SKM-1 (cell line): ENCODE results near the gene RTCA.
"Not testable (repeated sequence)": the region's sequence is repeated elsewhere in the genome, so short reads cannot be mapped to it uniquely, and the experiment has no call there.

Experiments used
- DNase-seq: peaks from one replicate; lab custom pipeline; 2025; ENCODE audit not compliant: unreplicated experiment; lab: John Stamatoyannopoulos, UW

RTCA gene

DNA sequence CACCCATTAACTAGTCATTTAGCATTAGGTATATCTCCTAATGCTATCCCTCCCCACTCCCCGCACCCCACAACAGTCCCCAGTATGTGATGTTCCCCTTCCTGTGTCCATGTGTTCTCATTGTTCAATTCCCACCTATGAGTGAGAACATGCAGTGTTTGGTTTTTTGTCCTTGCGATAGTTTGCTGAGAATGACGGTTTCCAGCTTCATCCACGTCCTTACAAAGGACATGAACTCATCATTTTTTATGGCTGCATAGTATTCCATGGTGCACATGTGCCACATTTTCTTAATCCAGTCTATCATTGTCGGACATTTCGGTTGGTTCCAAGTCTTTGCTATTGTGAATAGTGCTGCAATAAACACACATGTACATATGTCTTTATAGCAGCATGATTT lies 7.6 kb upstream of the RTCA start:
- DNase-seq: not testable (repeated sequence)

DNA sequence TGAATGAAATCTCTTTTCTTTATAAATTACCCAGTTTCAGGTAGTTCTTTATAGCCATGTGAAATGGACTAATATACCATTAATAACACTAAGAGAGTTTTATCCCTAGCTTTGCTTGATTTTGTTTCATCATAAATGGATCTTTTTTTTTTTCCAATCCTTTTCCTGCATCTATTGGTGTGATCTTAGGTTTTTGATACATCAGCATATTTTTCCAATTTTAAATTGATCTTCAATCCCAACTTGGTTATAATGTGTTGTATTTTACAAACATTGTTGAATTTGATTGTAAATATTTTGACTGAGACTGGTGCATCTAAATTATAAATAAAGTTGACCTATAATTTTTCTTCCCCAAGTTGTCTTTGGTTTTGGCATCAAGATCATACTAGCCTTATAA lies 4.3 kb upstream of the RTCA start:
- DNase-seq: no peak

DNA sequence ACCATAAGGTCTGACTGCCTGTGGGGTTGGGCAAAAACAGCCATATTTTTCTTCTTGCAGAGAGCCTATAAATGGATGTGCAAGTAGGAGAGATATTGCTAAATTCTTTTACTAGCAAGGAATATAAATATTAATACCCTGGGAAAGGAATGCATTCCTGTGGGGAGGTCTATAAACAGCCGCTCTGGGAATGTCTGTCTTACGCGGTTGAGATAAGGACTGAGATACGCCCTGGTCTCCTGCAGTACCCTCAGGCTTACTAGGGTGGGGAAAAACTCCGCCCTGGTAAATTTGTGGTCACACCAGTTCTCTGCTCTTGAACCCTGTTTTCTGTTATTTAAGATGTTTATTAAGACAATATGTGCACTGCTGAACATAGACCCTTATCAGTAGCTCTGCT lies 1.9 kb upstream of the RTCA start:
- DNase-seq: not testable (repeated sequence)

DNA sequence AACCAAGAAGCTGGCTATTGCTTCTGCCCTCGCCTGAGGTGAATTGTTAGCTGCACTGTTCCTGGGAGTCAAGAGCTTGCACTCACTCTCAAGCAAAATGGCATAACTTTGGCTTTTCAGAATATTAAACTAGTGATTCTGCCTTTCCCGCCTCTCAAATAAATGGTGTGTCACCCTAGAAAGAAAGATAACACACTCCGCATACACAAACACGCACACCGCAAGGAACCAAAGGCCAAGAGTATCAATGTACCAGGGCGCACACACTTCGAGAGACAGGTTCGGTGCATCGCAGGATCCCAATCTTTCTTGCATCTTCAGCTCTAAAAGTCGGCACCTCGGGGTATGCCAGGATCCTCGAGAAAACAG lies 470 bp upstream of the RTCA start:
- no peak for DNase-seq

DNA sequence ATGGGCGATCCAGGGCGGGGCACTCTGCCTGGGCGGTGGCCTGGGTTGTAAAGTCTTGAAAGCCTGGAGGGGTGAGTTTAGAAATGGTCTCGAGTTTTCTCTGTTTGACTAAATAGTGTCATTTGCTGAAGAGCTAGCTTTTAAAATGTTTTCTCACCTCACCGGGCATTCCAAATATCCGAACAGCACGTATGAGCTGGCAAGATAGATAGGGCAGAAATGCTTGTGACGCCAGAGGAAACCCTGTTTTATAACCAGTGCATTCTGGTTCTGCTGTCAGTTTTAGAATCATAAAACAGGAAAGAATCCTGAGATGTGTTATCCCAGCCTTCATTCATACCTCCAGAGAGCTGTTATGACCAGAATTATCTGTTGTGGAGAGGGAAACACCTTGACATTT lies 725 bp downstream of the RTCA start:
- DNase-seq: no peak

DNA sequence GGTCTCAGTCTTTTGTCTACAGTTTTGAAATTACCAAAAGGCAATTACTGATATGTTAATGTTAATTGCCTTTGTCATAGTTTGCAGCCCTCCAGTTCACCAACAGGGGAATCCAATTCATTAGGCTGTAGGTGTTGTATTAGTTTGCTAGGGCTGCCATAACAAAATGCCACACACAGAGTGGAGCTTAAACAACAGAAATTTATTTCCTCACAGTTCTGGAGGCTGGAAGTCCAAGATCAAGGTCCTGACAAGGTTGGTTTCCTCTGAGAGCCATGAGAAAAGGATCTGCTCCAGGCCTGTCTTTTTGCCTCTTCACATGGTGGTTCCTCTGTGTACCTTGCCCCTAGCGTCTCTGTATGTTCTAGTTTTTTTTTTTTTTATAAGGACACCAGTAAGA lies 1.3 kb downstream of the RTCA start:
- no peak for DNase-seq

DNA sequence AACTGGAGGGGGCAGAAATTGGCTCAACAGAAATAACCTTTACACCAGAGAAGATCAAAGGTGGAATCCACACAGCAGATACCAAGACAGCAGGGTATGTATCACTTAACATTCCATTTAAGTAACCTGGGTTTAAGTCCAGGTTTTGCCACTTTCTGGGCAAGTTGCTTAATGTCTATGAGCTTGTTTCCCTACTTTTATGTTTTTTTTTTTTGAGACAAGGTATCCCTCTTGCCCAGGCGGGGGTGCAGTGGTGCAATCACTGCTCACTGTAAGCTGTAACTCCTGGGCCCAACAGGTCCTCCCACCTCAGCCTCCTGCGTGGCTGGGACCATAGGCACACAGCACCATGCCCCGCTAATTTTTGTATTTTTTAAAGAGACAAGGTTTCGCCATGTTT lies 2.2 kb downstream of the RTCA start:
- DNase-seq: no peak

DNA sequence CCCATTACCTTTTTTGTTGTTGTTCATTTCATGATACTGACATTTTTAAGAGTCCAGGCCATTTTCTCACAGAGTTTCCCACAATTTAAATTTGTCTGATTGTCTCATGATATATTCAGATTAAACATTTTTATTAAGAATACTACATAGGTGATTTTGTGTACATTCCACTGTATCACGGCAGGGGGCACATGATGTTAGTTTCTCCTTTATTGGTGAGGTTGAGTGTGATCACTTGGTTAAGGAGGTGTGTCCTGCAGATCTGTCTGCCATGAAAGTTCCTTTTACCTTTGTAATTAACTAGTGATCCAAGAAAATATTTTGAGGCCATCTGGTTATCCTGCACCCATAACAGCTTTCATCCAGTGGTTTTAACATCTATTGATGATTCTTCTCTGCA lies 11.8 kb downstream of the RTCA start:
- DNase-seq: no peak

DNA sequence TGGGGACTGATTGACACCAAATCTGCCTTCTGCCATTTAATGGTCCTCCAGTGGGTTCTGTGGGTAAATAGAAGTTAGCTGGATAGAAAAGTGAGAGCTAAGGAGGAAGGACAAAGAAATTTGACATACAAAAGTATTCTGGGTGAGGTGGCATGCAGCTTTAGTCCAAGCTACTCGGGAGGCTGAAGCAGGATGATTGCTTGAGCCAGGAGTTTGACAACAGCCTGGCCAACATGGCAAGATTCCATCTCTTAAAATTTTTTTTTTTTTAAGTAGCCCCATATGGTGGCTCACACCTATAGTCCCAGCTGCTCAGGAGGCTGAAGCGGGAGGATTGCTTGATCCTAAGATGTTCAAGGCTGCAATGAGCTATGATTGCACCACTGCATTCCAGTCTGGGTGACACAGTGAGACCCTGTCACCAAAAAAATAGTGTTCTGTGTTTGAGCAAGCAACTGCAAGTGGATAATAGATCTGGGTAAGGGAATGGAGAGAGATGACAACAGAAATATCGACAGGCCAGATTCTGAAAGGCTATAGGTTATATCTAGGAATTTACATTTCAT lies 13.4 kb downstream of the RTCA start:
- no peak for DNase-seq

DNA sequence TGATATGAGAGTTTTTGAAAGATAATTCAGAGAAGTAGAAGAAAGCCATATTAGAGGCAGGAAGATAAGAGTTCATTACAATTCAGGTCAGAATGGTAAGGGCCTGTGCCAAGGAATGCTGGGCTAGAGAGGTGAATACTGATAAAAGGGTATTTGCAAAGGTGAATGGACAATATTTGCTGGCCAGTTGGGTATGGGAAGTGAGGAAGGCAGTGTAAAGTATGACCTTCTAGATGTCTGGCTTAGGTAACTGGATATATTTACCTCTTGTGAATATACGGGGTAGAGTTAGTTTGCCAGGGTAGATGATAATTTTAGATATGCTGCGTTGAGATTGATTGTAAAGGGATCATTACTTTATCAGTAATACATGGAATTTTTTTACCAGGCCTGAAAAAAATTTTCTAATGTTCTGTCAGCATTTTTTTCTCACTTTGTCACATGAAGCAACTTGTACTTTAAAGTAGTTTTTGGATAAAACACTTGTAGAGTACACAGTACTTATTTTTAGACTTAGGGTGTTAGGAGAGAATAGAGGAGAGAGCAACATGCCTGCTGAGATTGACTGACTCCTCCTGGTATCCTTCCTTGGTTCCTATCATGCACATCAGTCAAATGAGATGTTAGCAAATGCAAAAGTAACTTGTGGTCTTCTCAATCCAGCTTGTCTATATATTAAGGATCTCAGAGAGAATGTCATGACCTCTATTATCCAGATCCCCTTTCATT lies 14.1 kb downstream of the RTCA start:
- no peak for DNase-seq

DNA sequence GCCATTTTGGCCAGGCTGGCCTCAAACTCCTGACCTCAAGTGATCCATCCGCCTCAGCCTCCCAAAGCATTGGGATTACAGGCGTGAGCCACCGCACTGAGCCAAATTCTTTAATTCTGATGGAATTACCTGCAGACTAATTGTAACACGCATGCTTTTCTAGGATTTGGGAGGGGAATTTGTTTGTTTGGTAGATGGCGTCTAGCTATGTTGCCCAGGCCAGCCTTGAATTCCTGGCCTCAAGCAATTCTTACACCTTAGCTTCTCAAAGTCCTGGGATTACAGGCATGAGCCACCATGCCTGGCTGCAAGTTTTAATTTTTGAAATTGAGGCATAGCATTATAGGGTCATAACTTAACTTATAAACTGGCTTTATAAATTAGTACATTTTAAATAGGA lies 18.6 kb downstream of the RTCA start:
- DNase-seq: no peak

DNA sequence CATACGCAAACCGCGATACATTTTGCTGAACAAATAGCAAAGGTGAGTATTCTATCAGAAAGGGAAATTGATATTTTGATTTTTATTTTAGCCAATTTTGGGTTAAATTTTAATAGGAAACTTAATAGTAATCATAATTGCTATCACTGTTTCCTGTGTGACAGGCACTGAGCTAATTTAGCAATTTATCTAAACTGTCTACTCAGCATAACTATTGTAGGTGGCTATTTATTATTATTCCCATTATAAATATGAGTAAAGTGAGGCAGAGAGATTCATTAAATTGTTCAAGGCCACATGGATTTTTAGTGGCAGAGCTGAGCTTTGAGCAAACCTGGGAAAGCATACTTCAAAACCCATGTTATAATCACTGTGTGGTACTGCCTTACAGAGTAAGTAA lies 21.1 kb downstream of the RTCA start:
- DNase-seq: no peak

DNA sequence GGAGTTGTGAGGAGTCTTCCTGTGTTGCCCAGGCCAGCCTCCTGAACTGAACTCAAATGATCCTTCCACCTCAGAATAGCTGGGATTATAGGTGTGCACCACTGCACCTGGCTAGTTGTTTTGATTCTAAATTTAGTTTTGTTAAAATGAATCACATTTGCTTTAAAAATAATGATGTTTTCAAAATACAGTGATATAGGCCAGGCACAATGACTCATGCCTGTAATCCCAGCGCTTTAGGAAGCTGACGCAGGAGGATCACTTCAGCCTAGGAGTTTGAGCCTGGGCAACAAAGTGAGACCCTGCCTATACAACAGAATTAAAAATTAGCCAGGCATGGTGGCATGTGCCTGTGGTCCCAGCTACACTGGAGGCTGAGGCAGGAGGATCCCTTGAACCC lies 24.3 kb downstream of the RTCA start:
- DNase-seq: no peak

DNA sequence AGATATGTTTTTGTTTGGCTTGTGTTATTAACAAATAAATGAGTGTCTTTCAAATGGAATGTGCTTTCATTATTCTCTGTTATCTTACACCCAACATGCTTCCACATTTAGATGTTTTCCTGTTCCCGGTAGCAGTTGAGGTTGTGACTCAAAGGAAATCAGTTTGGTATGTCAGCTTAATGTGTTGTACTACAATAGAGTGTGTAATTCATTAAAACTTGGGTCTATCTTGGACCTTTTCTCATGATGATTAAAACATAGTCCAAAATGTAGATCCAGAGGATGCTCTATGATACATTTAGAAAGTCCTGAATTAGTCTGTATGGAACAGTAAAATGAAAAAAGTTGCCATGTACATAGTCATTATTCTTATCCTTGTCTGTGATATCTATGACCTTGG lies 26.7 kb downstream of the RTCA start:
- DNase-seq: no peak

DNA sequence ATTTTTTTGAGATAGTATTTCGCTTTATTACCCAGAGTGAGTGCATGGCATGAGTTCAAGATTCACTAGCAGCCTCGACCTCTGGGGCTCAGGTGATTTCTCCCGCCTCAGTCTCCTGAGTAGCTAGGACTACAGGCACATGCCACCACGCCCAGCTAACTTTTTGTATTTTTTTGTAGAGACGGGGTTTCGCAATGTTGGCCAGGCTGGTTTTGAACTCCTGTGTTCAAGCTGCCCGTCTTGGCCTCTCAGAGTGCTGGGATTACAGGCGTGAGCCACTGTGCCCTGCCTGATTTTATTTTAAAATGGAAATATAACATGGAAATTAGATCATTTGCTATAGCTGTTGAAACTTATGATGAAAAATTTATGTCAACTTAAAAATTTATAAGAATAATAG lies 30.1 kb downstream of the RTCA start:
- no peak for DNase-seq

DNA sequence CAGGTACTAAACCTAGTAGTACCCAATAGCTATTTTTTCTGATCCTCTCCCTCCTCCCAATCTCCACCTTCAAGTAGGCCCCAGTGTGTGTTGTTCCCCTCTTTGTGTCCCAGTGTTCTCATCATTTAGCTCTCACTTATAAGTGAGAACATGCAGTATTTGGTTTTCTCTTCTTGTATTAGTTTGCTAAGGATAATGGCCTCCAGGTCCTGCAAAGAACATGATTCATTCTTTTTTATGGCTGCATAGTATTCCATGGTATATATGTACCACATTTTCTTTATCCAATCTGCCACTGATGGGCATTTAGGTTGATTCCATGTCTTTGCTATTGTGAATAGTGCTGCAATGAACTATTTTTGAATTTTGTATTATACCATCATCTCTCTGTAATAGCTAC lies 31.0 kb downstream of the RTCA start:
- DNase-seq: not testable (repeated sequence)

DNA sequence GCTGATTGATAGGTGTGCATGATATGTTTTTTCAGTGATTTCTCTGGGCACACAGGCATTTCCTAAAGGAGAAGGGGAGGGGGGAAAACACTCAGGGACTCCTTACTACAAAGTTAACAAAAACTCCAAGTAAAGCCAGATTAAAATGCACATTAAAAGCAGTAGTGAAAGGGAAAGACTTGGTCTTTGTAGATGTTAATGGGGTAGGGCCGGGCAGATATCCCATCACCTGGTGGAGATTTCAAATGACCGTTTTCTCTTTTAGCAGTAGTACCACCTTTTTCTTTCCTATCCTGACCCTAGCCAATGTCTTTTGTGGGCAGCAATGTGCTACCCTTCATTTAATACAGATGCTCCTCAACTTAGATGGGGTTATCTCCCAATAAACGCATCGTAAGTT lies 32.5 kb downstream of the RTCA start:
- no peak for DNase-seq

DNA sequence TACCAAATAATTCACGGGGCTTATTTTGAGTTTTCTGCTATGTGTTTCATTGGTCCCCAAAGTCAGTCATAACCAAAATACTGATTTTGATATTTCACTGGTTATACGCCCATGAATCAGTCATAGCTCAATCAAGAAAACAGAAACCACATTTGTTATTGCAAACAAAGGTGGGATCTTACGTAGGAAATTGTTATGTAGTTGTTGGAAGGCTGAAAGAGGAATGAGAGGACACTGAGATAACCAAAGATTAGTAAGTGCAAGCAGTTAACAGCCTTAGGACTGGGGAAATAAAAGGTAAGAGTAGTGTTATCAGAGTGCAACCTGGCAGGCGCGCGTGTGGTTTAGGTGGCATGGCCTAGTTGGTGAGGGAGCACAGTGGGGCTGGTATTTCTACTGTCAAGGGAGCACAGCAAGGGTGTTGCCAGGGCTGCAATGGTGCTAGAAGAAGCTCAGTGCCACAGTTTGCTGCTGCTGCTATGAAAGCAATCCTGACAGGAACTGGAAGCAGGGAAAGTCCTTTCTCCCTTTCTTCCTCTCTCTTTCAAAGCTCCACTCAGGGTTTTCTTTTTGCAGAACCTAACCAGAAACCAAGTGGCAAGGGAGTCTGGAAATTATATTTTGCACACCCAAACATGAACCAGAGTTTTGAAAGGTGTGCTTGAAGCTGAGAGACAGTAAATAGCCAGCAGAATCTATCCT lies 33.7 kb downstream of the RTCA start:
- DNase-seq: no peak

DNA sequence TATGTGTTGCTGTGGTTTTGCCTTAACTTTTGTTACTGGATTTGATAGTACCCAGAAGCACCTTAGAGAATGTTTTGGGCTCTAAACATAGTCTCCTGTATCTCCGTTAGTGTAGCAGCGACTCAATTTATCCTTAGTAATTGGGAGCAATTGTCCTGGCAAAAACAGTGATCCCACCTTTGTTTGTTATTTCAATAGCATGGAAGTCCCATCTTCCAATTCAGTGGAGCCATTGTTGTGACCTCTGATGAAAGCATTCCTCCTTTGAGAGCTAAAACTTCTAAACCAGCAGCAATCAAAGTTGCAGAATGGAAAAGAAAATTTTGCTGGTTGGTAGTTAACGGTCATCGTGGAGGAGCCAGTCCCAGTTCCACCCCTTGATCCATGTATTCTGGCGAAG lies 34.7 kb downstream of the RTCA start:
- no peak for DNase-seq

DNA sequence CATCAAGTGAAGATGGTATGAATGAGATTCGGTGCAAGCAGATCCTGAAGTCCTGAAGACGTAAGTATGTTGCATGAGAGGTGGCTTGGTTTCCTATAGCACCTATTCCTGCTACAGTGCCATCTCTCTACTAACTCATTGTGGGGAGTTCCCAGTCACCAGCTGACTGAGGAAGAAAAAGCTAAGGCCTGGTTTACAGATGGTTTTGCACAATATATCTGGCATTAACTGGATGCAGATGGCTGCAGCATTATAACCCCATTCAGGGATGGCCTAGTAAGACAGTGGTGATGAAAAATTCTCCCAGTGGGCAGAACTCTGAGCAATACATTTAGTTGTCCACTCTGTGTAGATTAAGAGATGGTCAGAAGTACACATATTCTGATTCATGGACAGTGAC lies 36.7 kb downstream of the RTCA start:
- DNase-seq: no peak

DNA sequence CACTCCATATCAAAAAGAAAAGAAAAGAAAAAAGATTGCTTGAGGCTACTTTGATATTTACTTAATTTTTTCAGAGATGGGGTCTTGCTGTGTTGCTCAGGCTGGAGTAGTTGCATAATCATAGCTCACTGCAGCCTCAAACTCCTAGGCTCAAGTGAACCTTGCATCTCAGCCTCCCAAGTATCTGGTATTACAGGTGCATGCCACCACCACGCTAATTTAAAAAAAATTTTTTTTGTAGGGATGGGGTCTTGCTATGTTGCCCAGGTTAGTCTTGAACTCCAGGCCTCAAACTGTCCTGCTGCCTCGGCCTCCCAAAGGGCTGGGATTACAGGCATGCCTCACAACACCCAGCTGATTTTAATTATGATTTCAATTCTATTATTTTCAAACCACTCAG lies 38.2 kb downstream of the RTCA start:
- DNase-seq: no peak

DNA sequence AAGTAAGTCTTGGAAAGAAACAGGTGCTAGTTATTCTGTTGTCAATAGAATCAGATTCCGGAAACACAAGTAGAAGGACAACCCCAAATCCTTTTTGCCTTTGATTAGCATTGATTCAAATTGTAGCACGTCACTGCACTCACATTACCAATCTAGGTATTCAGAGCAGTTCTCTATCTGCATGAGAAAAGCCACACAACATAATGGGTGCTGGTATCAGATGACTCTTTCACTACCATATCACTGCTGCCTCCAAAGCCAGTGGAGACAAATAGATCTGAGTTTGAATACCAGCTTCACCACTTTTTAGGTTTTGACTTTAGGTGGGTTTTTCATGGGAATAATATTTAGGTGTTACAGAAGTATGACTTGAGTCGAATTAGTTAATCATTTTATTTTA lies 38.9 kb downstream of the RTCA start:
- DNase-seq: no peak

DNA sequence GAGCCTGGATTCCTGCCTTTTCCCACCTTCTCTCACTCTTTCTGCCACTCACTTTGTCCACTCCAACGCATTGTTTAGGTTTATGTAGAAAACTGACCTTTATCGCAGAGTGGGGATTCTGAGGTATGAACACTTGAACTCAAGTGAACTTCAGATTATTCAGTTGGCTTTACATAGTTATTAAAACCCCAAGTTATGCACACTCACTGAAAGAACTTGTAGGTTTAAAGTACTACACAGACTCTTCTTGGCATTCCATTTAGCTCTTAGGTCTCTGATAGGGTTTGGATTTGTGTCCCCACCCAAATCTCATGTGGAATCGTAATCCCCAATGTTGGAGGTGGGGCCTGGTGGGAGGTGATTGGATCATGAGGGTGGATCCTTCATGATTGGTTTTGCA lies 39.9 kb downstream of the RTCA start:
- DNase-seq: no peak
